ENCODE measurements around the gene TAS2R14. TPM values are rescaled to one million over a fixed set of nuclear protein-coding genes. Genes with fewer than 3 reads are reported as not detected.

TAS2R14 gene
- total and polyA plus RNA-seq, 2 of the 8 experiments (the other 6 are each of a cell fraction or from before 2014, with no cell fraction given): 0.80 to 1.1 TPM

Other genes starting within 250 kb of the TAS2R14 start
- gene YBX3, start 215.9 kb downstream of the TAS2R14 start, total RNA-seq (2021; fragmentation: NEBNext Ultra II Directional; extraction: Animal tissue kit (Norgen Biotek cat#: 25700)): 480 and 495 TPM in 2 replicates
- 83.1 and 155 TPM in 2 replicates for gene YBX3, start 215.9 kb downstream of the TAS2R14 start, polyA plus RNA-seq (2011; rRNA removed)
- gene TAS2R7, start 136.6 kb downstream of the TAS2R14 start, total RNA-seq (2021; fragmentation: NEBNext Ultra II Directional; extraction: Animal tissue kit (Norgen Biotek cat#: 25700)): not detected in 2 replicates
- gene TAS2R7, start 136.6 kb downstream of the TAS2R14 start, polyA plus RNA-seq (2011; rRNA removed): not detected in 2 replicates
- not detected in 2 replicates for gene TAS2R8, start 132.0 kb downstream of the TAS2R14 start, total RNA-seq (2021; fragmentation: NEBNext Ultra II Directional; extraction: Animal tissue kit (Norgen Biotek cat#: 25700))
- not detected in 2 replicates for gene TAS2R8, start 132.0 kb downstream of the TAS2R14 start, polyA plus RNA-seq (2011; rRNA removed)
- not detected in 2 replicates for gene TAS2R9, start 129.1 kb downstream of the TAS2R14 start, total RNA-seq (2021; fragmentation: NEBNext Ultra II Directional; extraction: Animal tissue kit (Norgen Biotek cat#: 25700))
- not detected in 2 replicates for gene TAS2R9, start 129.1 kb downstream of the TAS2R14 start, polyA plus RNA-seq (2011; rRNA removed)
- not detected in 2 replicates for gene TAS2R10, start 112.9 kb downstream of the TAS2R14 start, total RNA-seq (2021; fragmentation: NEBNext Ultra II Directional; extraction: Animal tissue kit (Norgen Biotek cat#: 25700))
- gene TAS2R10, start 112.9 kb downstream of the TAS2R14 start, polyA plus RNA-seq (2011; rRNA removed): 0.08 and 0.14 TPM in 2 replicates
- 2.0 TPM in 1 of 2 replicates, not detected in the other for gene PRR4, start 89.8 kb downstream of the TAS2R14 start, total RNA-seq (2021; fragmentation: NEBNext Ultra II Directional; extraction: Animal tissue kit (Norgen Biotek cat#: 25700))
- gene PRR4, start 89.8 kb downstream of the TAS2R14 start, polyA plus RNA-seq (2011; rRNA removed): 1.9 and 11.2 TPM in 2 replicates
- 4.3 and 6.5 TPM in 2 replicates for gene PRH1, start 55.0 kb downstream of the TAS2R14 start, total RNA-seq (2021; fragmentation: NEBNext Ultra II Directional; extraction: Animal tissue kit (Norgen Biotek cat#: 25700))
- 2.1 and 4.5 TPM in 2 replicates for gene PRH1, start 55.0 kb downstream of the TAS2R14 start, polyA plus RNA-seq (2011; rRNA removed)
- 0.17 TPM in 1 of 2 replicates, not detected in the other for gene TAS2R13, start 29.7 kb downstream of the TAS2R14 start, total RNA-seq (2021; fragmentation: NEBNext Ultra II Directional; extraction: Animal tissue kit (Norgen Biotek cat#: 25700))
- gene TAS2R13, start 29.7 kb downstream of the TAS2R14 start, polyA plus RNA-seq (2011; rRNA removed): 0.09 TPM in 1 of 2 replicates, not detected in the other
- gene PRH2, start 10.0 kb downstream of the TAS2R14 start, total RNA-seq (2021; fragmentation: NEBNext Ultra II Directional; extraction: Animal tissue kit (Norgen Biotek cat#: 25700)): not detected in 2 replicates
- gene PRH2, start 10.0 kb downstream of the TAS2R14 start, polyA plus RNA-seq (2011; rRNA removed): 0.16 TPM in 1 of 2 replicates, not detected in the other
- 0.33 and 0.50 TPM in 2 replicates for gene TAS2R50, start 47.6 kb upstream of the TAS2R14 start, total RNA-seq (2021; fragmentation: NEBNext Ultra II Directional; extraction: Animal tissue kit (Norgen Biotek cat#: 25700))
- 0.11 TPM in 1 of 2 replicates, not detected in the other for gene TAS2R50, start 47.6 kb upstream of the TAS2R14 start, polyA plus RNA-seq (2011; rRNA removed)
- gene TAS2R20, start 59.0 kb upstream of the TAS2R14 start, total RNA-seq (2021; fragmentation: NEBNext Ultra II Directional; extraction: Animal tissue kit (Norgen Biotek cat#: 25700)): 0.54 and 0.71 TPM in 2 replicates
- 0.17 and 0.57 TPM in 2 replicates for gene TAS2R20, start 59.0 kb upstream of the TAS2R14 start, polyA plus RNA-seq (2011; rRNA removed)
- gene TAS2R19, start 83.4 kb upstream of the TAS2R14 start, total RNA-seq (2021; fragmentation: NEBNext Ultra II Directional; extraction: Animal tissue kit (Norgen Biotek cat#: 25700)): 0.99 and 1.1 TPM in 2 replicates
- gene TAS2R19, start 83.4 kb upstream of the TAS2R14 start, polyA plus RNA-seq (2011; rRNA removed): 0.35 and 0.97 TPM in 2 replicates
- 1.4 and 1.5 TPM in 2 replicates for gene TAS2R31, start 92.1 kb upstream of the TAS2R14 start, total RNA-seq (2021; fragmentation: NEBNext Ultra II Directional; extraction: Animal tissue kit (Norgen Biotek cat#: 25700))
- 0.13 and 0.24 TPM in 2 replicates for gene TAS2R31, start 92.1 kb upstream of the TAS2R14 start, polyA plus RNA-seq (2011; rRNA removed)
- 0.48 TPM in 1 of 2 replicates, not detected in the other for gene TAS2R46, start 123.0 kb upstream of the TAS2R14 start, total RNA-seq (2021; fragmentation: NEBNext Ultra II Directional; extraction: Animal tissue kit (Norgen Biotek cat#: 25700))
- gene TAS2R46, start 123.0 kb upstream of the TAS2R14 start, polyA plus RNA-seq (2011; rRNA removed): 0.14 TPM in 2 replicates
- gene TAS2R43, start 153.1 kb upstream of the TAS2R14 start, total RNA-seq (2021; fragmentation: NEBNext Ultra II Directional; extraction: Animal tissue kit (Norgen Biotek cat#: 25700)): not detected in 2 replicates
- gene TAS2R43, start 153.1 kb upstream of the TAS2R14 start, polyA plus RNA-seq (2011; rRNA removed): 0.06 and 0.18 TPM in 2 replicates
- 0.75 and 1.0 TPM in 2 replicates for gene TAS2R30, start 195.4 kb upstream of the TAS2R14 start, total RNA-seq (2021; fragmentation: NEBNext Ultra II Directional; extraction: Animal tissue kit (Norgen Biotek cat#: 25700))
- gene TAS2R30, start 195.4 kb upstream of the TAS2R14 start, polyA plus RNA-seq (2011; rRNA removed): 0.16 and 0.33 TPM in 2 replicates
- gene SMIM10L1, start 231.9 kb upstream of the TAS2R14 start, total RNA-seq (2021; fragmentation: NEBNext Ultra II Directional; extraction: Animal tissue kit (Norgen Biotek cat#: 25700)): 14.2 and 15.1 TPM in 2 replicates
- 3.7 and 5.4 TPM in 2 replicates for gene SMIM10L1, start 231.9 kb upstream of the TAS2R14 start, polyA plus RNA-seq (2011; rRNA removed)
- gene TAS2R42, start 247.7 kb upstream of the TAS2R14 start, total RNA-seq (2021; fragmentation: NEBNext Ultra II Directional; extraction: Animal tissue kit (Norgen Biotek cat#: 25700)): not detected in 2 replicates
- not detected in 2 replicates for gene TAS2R42, start 247.7 kb upstream of the TAS2R14 start, polyA plus RNA-seq (2011; rRNA removed)

Measured in H1 (cell line).